Liver (tissue), 9 donors: ENCODE measurements around the gene CLEC20A. TPM values are rescaled to one million over a fixed set of nuclear protein-coding genes. Genes with fewer than 3 reads are reported as not detected.
"Not testable (repeated sequence)": the region's sequence is repeated elsewhere in the genome, so short reads cannot be mapped to it uniquely, and the experiment has no call there.

ENCODE experiments used
- DNase-seq: peaks from one replicate; pipeline ENCODE4 v3.0.0-alpha.2; 2017; ENCODE audit warnings: low spot score
- H3K27ac ChIP-seq, 2 donors: one replicate each; pipeline ENCODE4 v1.7.0; 2013; ENCODE audit warnings: inconsistent platforms in 2 of 2, low read length in 2 of 2, control low read depth in 1 of 2, low read depth in 1 of 2, mild to moderate bottlenecking in 1 of 2
- H3K27me3 ChIP-seq, 4 donors: one replicate each; pipeline versions ENCODE4 v1.6.1 to v1.7.0; 2013; ENCODE audit warnings: low read length in 3 of 4, inconsistent platforms in 1 of 4, mild to moderate bottlenecking in 1 of 4, moderate library complexity in 1 of 4; ENCODE audit not compliant: control insufficient read depth in 4 of 4, insufficient read depth in 4 of 4
- H3K36me3 ChIP-seq, 4 donors: one replicate each; pipeline versions ENCODE4 v1.6.1 to v1.7.0; 2013; ENCODE audit warnings: low read length in 3 of 4, mild to moderate bottlenecking in 3 of 4, low read depth in 1 of 4, moderate library complexity in 1 of 4; ENCODE audit not compliant: control insufficient read depth in 4 of 4, insufficient read depth in 3 of 4
- H3K4me1 ChIP-seq, 4 donors: one replicate each; pipeline versions ENCODE4 v1.6.1 to v1.7.0; 2013; ENCODE audit warnings: low read length in 3 of 4, mild to moderate bottlenecking in 3 of 4, moderate library complexity in 1 of 4; ENCODE audit not compliant: control insufficient read depth in 4 of 4, insufficient read depth in 4 of 4
- H3K4me3 ChIP-seq, 3 donors: one replicate each; pipeline versions ENCODE4 v1.6.1 to v1.7.0; 2013; ENCODE audit warnings: low read length in 3 of 3, control low read depth in 1 of 3, low read depth in 1 of 3, mild to moderate bottlenecking in 1 of 3
- H3K9ac ChIP-seq, 2 donors: one replicate each; pipeline ENCODE4 v1.7.0; 2013; ENCODE audit warnings: low read length in 2 of 2, mild to moderate bottlenecking in 2 of 2, moderate library complexity in 2 of 2, control low read depth in 1 of 2, low read depth in 1 of 2
- H3K9me3 ChIP-seq, 4 donors: one replicate each; pipeline versions ENCODE4 v1.6.1 to v1.7.0; 2013; ENCODE audit warnings: low read length in 3 of 4; ENCODE audit not compliant: control insufficient read depth in 4 of 4
- ATF3 ChIP-seq: IDR thresholded peaks from 2 replicates; pipeline ENCODE4 v1.6.1; 2016; ENCODE audit warnings: antibody characterized with exemption
- CTCF ChIP-seq: fragments of 150-350 bp; IDR thresholded peaks from 2 replicates; pipeline ENCODE4 v1.5.1; 2017; ENCODE audit warnings: improper control_type of control experiment, low read depth, low read length; ENCODE audit not compliant: missing input control
- EGR1 ChIP-seq, 2 donors: IDR thresholded peaks; 2 replicates each; pipeline ENCODE4 v1.6.1; 2016 to 2018; ENCODE audit warnings: antibody characterized with exemption in 2 of 2, low read depth in 2 of 2
- FOXA1 ChIP-seq: IDR thresholded peaks from 2 replicates; pipeline ENCODE4 v1.6.1; 2016; ENCODE audit warnings: antibody characterized with exemption
- FOXA2 ChIP-seq: IDR thresholded peaks from 2 replicates; pipeline ENCODE4 v1.6.1; 2016; ENCODE audit warnings: antibody characterized with exemption
- GABPA ChIP-seq, 2 donors: IDR thresholded peaks in 1 of 2; conservative IDR thresholded peaks in 1 of 2; 2 replicates each; pipeline ENCODE4 v1.6.1; 2016; ENCODE audit warnings: antibody characterized with exemption in 2 of 2, mild to moderate bottlenecking in 1 of 2, moderate library complexity in 1 of 2
- HNF4A ChIP-seq, 2 donors: conservative IDR thresholded peaks; 2 replicates each; pipeline ENCODE4 v1.6.1; 2016; ENCODE audit warnings: antibody characterized with exemption in 2 of 2, mild to moderate bottlenecking in 2 of 2
- HNF4G ChIP-seq: IDR thresholded peaks from 2 replicates; pipeline ENCODE4 v1.6.1; 2016; ENCODE audit warnings: antibody characterized with exemption
- JUND ChIP-seq, 2 donors: IDR thresholded peaks; 2 replicates each; pipeline ENCODE4 v1.6.1; 2016; ENCODE audit warnings: antibody characterized with exemption in 2 of 2
- MAX ChIP-seq: IDR thresholded peaks from 2 replicates; pipeline ENCODE4 v1.6.1; 2016; ENCODE audit warnings: antibody characterized with exemption
- NR2F2 ChIP-seq: IDR thresholded peaks from 2 replicates; pipeline ENCODE4 v1.6.1; 2016; ENCODE audit warnings: antibody characterized with exemption
- RAD21 ChIP-seq, 2 donors: IDR thresholded peaks; 2 replicates each; pipeline ENCODE4 v1.6.1; 2016; ENCODE audit warnings: antibody characterized with exemption in 2 of 2, mild to moderate bottlenecking in 2 of 2
- REST ChIP-seq: IDR thresholded peaks from 2 replicates; pipeline ENCODE4 v1.6.1; 2016; ENCODE audit warnings: antibody characterized with exemption, mild to moderate bottlenecking
- RXRA ChIP-seq, 2 donors: IDR thresholded peaks; 2 replicates each; pipeline ENCODE4 v1.6.1; 2017 to 2018; ENCODE audit warnings: antibody characterized with exemption in 2 of 2, mild to moderate bottlenecking in 1 of 2
- SP1 ChIP-seq: IDR thresholded peaks from 2 replicates; pipeline ENCODE4 v1.6.1; 2018; ENCODE audit warnings: antibody characterized with exemption, mild to moderate bottlenecking
- TAF1 ChIP-seq: conservative IDR thresholded peaks from 2 replicates; pipeline ENCODE4 v1.6.1; 2016; ENCODE audit warnings: antibody characterized with exemption, mild to moderate bottlenecking
- YY1 ChIP-seq: IDR thresholded peaks from 2 replicates; pipeline ENCODE4 v1.6.1; 2016; ENCODE audit warnings: antibody characterized with exemption, mild to moderate bottlenecking
- ZBTB33 ChIP-seq: IDR thresholded peaks from 2 replicates; pipeline ENCODE4 v1.6.1; 2016; ENCODE audit warnings: antibody characterized with exemption
- WGBS: extraction: QIAGEN DNeasy Blood & Tissue Kit; methylation state at CpG from one replicate; pipeline ENCODE4 v1.1.7; 2013; 5-methylcytosine and 5-hydroxymethylcytosine counted together
- polyA plus RNA-seq, 2 donors: library from polyadenylated mRNA; stranded (reverse) in 1 of 2; unstranded in 1 of 2; fragments of 200-250 nt in 1 of 2; fragments of >200 nt in 1 of 2; fragmentation: Nextera tagmentation in 1 of 2; extraction: Ambion mirVana in 1 of 2; gene quantifications; one replicate each; pipeline versions ENCODE4 v1.2.1 to v1.2.3, GENCODE V29; 2013 to 2015
- total RNA-seq, 2 donors: library from RNA; depleted of rRNA; stranded (reverse); fragments of >200 nt; gene quantifications; one replicate each; pipeline ENCODE4 v1.2.3, GENCODE V29; 2014
- donor health status: healthy.
- donor health status: healthy.
- donor health status: healthy.
- donor health status: healthy.
- donor health status: healthy.

CLEC20A gene
- total and polyA plus RNA-seq, 4 donors = 0.33 TPM; not detected in 3

- WGBS = 86% methylated on average over 6 of the region's 6 CpGs
- no peak for TF ChIP-seq ZBTB33
- TF ChIP-seq RXRA (IDR thresholded peaks at IDR 0.05) = no peak
- no peak for TF ChIP-seq ATF3
- no peak for TF ChIP-seq HNF4G
- no peak for TF ChIP-seq FOXA1
- no peak for TF ChIP-seq HNF4A (conservative IDR thresholded peaks at IDR 0.05)
- no peak for TF ChIP-seq FOXA2
- no peak for TF ChIP-seq GABPA (IDR thresholded peaks at IDR 0.05 in 1 of 2, conservative IDR thresholded peaks at IDR 0.05 in 1 of 2)
- no peak for TF ChIP-seq RAD21 (IDR thresholded peaks at IDR 0.05)
- TF ChIP-seq CTCF = no peak
- no peak for TF ChIP-seq NR2F2
- TF ChIP-seq SP1 = no peak
- TF ChIP-seq JUND (IDR thresholded peaks at IDR 0.05) = no peak
- no peak for TF ChIP-seq EGR1 (IDR thresholded peaks at IDR 0.05; ENCODE audit: low read depth in 2 of 2)
- H3K9ac ChIP-seq = no peak overlapping the region
- H3K27ac ChIP-seq = no peak overlapping the region
- DNase-seq = no peak
- H3K4me1 ChIP-seq = no peaks in the 10 kb centered on the region
- H3K27me3 ChIP-seq = no peaks in the 10 kb centered on the region
- no peak overlapping the region for H3K4me3 ChIP-seq
- H3K9me3 ChIP-seq = no peaks in the 10 kb centered on the region
- no peaks in the 10 kb centered on the region for H3K36me3 ChIP-seq
Measured at GRCh38 chr1:178503849-178504248, 7.1 kb upstream of the CLEC20A start.

- not testable (repeated sequence) for H3K4me1 ChIP-seq, H3K9me3 ChIP-seq, H3K4me3 ChIP-seq, H3K36me3 ChIP-seq, H3K27ac ChIP-seq, H3K27me3 ChIP-seq, H3K9ac ChIP-seq, DNase-seq
- WGBS = 95% methylated on average over 14 of the region's 14 CpGs
Measured at GRCh38 chr1:178503316-178503715, 6.6 kb upstream of the CLEC20A start.

- H3K27me3 ChIP-seq = no peaks in the 10 kb centered on the region
- H3K36me3 ChIP-seq = no peaks in the 10 kb centered on the region
- H3K27ac ChIP-seq = no peak overlapping the region
- no peak for DNase-seq
- 94% methylated on average over 5 of the region's 5 CpGs for WGBS
- H3K9me3 ChIP-seq = no peaks in the 10 kb centered on the region
- no peak overlapping the region for H3K9ac ChIP-seq
- H3K4me1 ChIP-seq = no peaks in the 10 kb centered on the region
- TF ChIP-seq FOXA1 (no peak), JUND (IDR thresholded peaks at IDR 0.05) (no peak), HNF4G (no peak), HNF4A (conservative IDR thresholded peaks at IDR 0.05) (no peak), YY1 (no peak), EGR1 (IDR thresholded peaks at IDR 0.05; ENCODE audit: low read depth in 2 of 2) (no peak), MAX (no peak), REST (no peak), TAF1 (no peak), NR2F2 (no peak), RXRA (IDR thresholded peaks at IDR 0.05) (no peak)
- H3K4me3 ChIP-seq = no peak overlapping the region
Measured at GRCh38 chr1:178502856-178503255, 6.1 kb upstream of the CLEC20A start.
